Measurements from ENCODE around the gene CD37. TPM values are rescaled to one million over a fixed set of nuclear protein-coding genes. Genes with fewer than 3 reads are reported as not detected.

Gene CD37
- polyA plus RNA-seq, 12 donors = 6.8 to 29.3 (median 18.5) TPM; not detected in 1

- no peak for DNase-seq
Observed at GRCh38 chr19:49374665-49375434, 39.6 kb downstream of the CD37 start.

GRCh38 chr19:49378512-49378911 is 43.3 kb downstream of the CD37 start:
- no peak for DNase-seq

- DNase-seq = no peak
Observed at GRCh38 chr19:49380391-49380790, 45.2 kb downstream of the CD37 start.

- DNase-seq = no peak
Observed at GRCh38 chr19:49382639-49383038, 47.4 kb downstream of the CD37 start.

- no peak for DNase-seq
Observed at GRCh38 chr19:49383599-49383998, 48.4 kb downstream of the CD37 start.

GRCh38 chr19:49387936-49388372 is 52.7 kb downstream of the CD37 start, which contains the start of gene KASH5:
Gene KASH5, plus strand, starts transcription at chr19:49388249. Its CDS starts 2,635 bp downstream, at chr19:49390884.
- peak; percentile 38 for DNase-seq

GRCh38 chr19:49389406-49389805 is 54.2 kb downstream of the CD37 start:
- no peak for DNase-seq

Other genes starting within 250 kb of the CD37 start
- gene SNRNP70, start 250.0 kb upstream of the CD37 start, polyA plus RNA-seq (ENCODE audit: insufficient read length in 12 of 12) = 100 to 1,000 TPM; 167 to 329 (median 191) TPM
- gene LIN7B, start 221.0 kb upstream of the CD37 start, polyA plus RNA-seq (ENCODE audit: insufficient read length in 12 of 12) = 10 to 100 TPM in 6 of 12 donors, 1 to 10 TPM in 4, not detected in 2; 9.1 to 14.9 (median 11.5) TPM
- 1 to 10 TPM in 2 of 12 donors, under 1 TPM in 8, not detected in 2; 0.25 to 1.3 (median 0.53) TPM for gene C19orf73, start 216.3 kb upstream of the CD37 start, polyA plus RNA-seq (ENCODE audit: insufficient read length in 12 of 12)
- 10 to 100 TPM in 1 of 12 donors, 1 to 10 TPM in 10, not detected in 1; 4.0 to 38.2 (median 5.9) TPM for gene PPFIA3, start 215.9 kb upstream of the CD37 start, polyA plus RNA-seq (ENCODE audit: insufficient read length in 12 of 12)
- 100 to 1,000 TPM in 10 of 12 donors, 10 to 100 TPM in 1, not detected in 1; 66.9 to 170 (median 128) TPM for gene HRC, start 180.0 kb upstream of the CD37 start, polyA plus RNA-seq (ENCODE audit: insufficient read length in 12 of 12)
- 10 to 100 TPM in 11 of 12 donors, not detected in 1; 21.5 to 51.8 (median 32.3) TPM for gene TRPM4, start 177.6 kb upstream of the CD37 start, polyA plus RNA-seq (ENCODE audit: insufficient read length in 12 of 12)
- gene SLC6A16, start 10.2 kb upstream of the CD37 start, polyA plus RNA-seq (ENCODE audit: insufficient read length in 12 of 12) = 1 to 10 TPM in 8 of 12 donors, under 1 TPM in 2, not detected in 2; 0.72 to 2.1 (median 1.7) TPM
- 100 to 1,000 TPM in 2 of 12 donors, 10 to 100 TPM in 9, not detected in 1; 46.6 to 107 (median 62.5) TPM for gene TEAD2, start 27.0 kb downstream of the CD37 start, polyA plus RNA-seq (ENCODE audit: insufficient read length in 12 of 12)
- gene DKKL1, start 28.5 kb downstream of the CD37 start, polyA plus RNA-seq (ENCODE audit: insufficient read length in 12 of 12) = 1 to 10 TPM in 9 of 12 donors, under 1 TPM in 1, not detected in 2; 0.89 to 3.6 (median 1.6) TPM
- gene KASH5, start 52.8 kb downstream of the CD37 start, polyA plus RNA-seq (ENCODE audit: insufficient read length in 12 of 12) = under 1 TPM in 1 of 12 donors, not detected in 11; 0.26 TPM
- not detected for gene PTH2, start 88.0 kb downstream of the CD37 start, polyA plus RNA-seq (ENCODE audit: insufficient read length in 12 of 12)
- gene GFY, start 90.0 kb downstream of the CD37 start, polyA plus RNA-seq (ENCODE audit: insufficient read length in 12 of 12) = under 1 TPM in 1 of 12 donors, not detected in 11; 0.13 TPM
- 1 to 10 TPM in 6 of 12 donors, under 1 TPM in 4, not detected in 2; 0.68 to 1.8 (median 1.1) TPM for gene SLC17A7, start 106.1 kb downstream of the CD37 start, polyA plus RNA-seq (ENCODE audit: insufficient read length in 12 of 12)
- 10 to 100 TPM in 11 of 12 donors, not detected in 1; 31.0 to 56.8 (median 38.9) TPM for gene PIH1D1, start 116.4 kb downstream of the CD37 start, polyA plus RNA-seq (ENCODE audit: insufficient read length in 12 of 12)
- gene ALDH16A1, start 117.8 kb downstream of the CD37 start, polyA plus RNA-seq (ENCODE audit: insufficient read length in 12 of 12) = 10 to 100 TPM in 4 of 12 donors, 1 to 10 TPM in 7, not detected in 1; 7.3 to 19.4 (median 9.1) TPM
- 1 to 10 TPM in 10 of 12 donors, not detected in 2; 1.8 to 8.7 (median 2.7) TPM for gene FLT3LG, start 138.8 kb downstream of the CD37 start, polyA plus RNA-seq (ENCODE audit: insufficient read length in 12 of 12)
- 1,000 to 10,000 TPM in 11 of 12 donors, 100 to 1,000 TPM in 1; 824 to 4,594 (median 3,921) TPM for gene RPL13A, start 152.2 kb downstream of the CD37 start, polyA plus RNA-seq (ENCODE audit: insufficient read length in 12 of 12)
- 1,000 to 10,000 TPM in 11 of 12 donors, not detected in 1; 2,121 to 3,613 (median 3,007) TPM for gene RPS11, start 161.0 kb downstream of the CD37 start, polyA plus RNA-seq (ENCODE audit: insufficient read length in 12 of 12)
- 100 to 1,000 TPM in 11 of 12 donors, not detected in 1; 117 to 198 (median 164) TPM for gene FCGRT, start 177.3 kb downstream of the CD37 start, polyA plus RNA-seq (ENCODE audit: insufficient read length in 12 of 12)
- 100 to 1,000 TPM in 1 of 12 donors, 10 to 100 TPM in 10, not detected in 1; 34.9 to 102 (median 45.9) TPM for gene RCN3, start 192.6 kb downstream of the CD37 start, polyA plus RNA-seq (ENCODE audit: insufficient read length in 12 of 12)
- gene NOSIP, start 245.2 kb downstream of the CD37 start, polyA plus RNA-seq (ENCODE audit: insufficient read length in 12 of 12) = 10 to 100 TPM in 11 of 12 donors, not detected in 1; 25.7 to 60.7 (median 52.9) TPM
- 1 to 10 TPM in 3 of 12 donors, under 1 TPM in 7, not detected in 2; 0.17 to 3.1 (median 0.61) TPM for gene PRRG2, start 245.9 kb downstream of the CD37 start, polyA plus RNA-seq (ENCODE audit: insufficient read length in 12 of 12)